Activated CD8-positive, alpha-beta memory T cell treated with anti-CD3 and anti-CD28 coated beads, Interleukin-2, amount 50 U/mL, for 1 hour (primary cell): ENCODE data around the gene LRRC75A.

Experiments used
- DNase-seq: peaks from one replicate; pipeline ENCODE4 v3.0.0-alpha.2; 2020; ENCODE audit errors: extremely low read depth

The LRRC75A gene

DNA sequence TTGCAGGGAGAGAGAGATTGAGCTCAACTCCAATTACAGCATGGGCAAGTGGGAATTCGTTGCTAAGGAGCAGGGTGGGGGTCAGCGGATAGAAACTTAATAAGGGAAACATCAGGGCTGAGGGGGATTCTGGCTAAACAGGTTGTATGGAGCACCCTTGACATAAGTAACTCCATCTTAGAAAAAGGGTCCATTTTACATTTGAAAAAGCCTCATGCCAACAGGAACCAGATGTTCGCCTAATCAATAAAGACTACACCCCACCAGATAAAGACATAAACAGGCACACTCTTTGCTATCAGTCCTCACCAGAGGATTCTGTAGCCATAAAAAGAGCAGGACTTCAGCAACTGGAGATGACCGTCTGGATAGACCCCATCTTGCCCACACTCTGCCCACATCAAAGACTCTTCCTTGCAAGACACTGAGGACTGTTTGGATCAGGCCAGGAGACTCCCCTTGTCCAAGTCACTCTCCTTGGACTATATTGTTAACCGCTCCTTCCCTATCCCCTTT is 1.6 kb upstream of the LRRC75A start:
- DNase-seq: no peak

DNA sequence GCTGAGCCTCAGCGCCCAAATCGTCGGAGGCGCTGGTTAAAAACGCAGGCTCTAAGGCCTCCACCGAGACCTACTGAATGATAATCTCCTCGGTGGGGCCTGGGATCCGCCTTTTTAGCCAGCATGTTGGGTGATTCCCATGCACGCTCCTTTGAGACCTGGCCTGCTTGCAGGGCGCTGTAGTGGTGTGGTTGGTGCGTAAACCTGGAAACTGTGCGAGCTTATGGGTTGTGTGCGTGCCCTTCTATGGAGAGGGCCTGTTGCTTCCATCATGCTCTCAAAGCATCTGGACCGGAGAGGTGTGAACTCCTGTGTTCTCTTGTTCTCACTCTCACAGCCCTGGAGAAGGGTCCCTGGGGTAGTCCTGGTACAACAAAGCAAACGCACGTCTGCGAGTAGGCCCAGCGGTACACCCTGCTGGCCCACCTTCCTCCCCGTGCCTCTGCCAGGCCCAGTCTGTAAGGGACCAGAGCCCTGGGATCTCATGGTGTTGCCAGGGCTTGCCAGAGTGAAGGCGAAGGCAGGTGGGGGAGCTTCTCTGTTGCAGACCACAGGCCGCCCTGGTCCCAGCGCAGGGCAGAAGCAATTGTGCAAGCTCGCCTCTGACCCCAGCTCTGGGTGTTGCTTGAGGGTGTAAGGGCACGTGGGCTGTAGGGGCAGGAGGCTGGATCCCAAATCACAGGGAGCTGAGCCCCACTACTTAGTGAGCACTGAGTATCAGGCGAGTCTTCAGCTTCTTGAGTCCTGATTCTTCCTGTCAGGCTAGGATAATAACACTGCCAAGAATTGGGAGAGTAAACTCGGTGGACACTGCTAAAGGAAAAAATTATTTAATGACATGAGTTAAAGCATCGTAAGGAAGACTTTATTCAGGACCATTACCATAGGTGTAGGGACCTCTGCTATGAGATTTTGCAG is 879 bp upstream of the LRRC75A start:
- no peak for DNase-seq

DNA sequence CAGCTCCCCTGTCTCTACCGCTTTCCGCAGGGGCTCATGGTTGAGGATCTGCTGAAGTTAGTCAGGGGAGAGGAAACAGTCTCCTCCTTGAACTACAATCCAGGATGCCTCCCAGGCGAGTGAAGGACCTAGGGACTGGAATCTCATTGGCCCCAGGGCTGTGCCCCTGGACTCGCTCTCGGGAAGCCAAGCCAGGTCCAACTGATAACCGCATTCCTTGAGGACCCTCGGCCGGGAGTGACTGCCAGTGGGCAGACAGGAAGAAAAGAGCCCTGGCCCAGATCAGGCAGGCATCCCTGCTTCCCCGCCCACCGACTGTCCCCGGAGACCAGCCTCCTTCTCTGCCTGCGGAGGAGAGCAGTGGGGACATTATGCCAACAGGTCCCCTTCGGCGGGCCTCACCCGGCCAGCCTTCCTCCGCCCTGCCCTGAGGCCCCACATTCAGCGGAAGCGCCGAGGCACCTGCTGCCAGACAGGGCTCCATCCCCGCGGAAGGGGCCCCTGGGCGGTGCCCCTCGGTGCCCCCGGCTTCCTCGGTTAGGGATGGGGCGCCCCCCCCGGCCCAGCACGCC is 776 bp downstream of the LRRC75A start:
- DNase-seq: no peak

DNA sequence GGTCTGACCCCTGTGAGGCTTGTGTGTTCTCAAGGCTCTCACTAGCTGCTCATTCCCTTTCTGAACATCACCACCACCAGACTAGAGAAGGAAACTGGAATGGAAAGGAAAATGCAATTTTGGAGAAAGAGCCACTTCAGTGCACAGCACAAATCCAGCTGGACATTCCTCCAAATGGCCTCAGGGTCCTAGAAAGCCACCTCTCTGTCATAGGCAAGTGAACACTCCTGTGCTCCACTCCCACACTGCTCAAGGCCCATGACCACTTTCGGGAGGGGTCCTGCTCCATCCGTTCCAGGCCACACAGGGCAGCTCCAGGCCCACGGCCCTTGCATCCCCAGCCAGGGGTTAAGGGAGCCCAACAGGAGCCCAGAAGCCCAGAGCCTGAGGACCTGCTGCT is 2.6 kb downstream of the LRRC75A start:
- no peak for DNase-seq

DNA sequence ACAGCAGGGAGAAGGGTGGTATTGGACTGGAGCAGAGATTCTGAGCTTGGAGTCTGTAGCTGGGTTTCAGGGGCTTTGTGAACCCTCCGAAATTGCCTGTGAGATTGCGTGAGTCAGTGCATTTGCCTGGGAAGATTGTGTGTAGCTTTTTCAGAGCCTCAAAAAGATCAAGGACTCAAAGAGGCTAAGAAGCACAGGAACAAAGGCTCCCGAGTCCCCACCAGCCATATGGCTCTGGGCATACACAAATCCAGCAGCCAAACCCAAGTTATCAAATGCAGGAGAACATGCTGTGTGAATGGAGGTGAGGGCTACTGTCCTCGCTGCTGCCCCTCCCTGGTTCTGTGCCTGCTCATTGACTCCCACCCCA is 3.0 kb downstream of the LRRC75A start:
- no peak for DNase-seq

DNA sequence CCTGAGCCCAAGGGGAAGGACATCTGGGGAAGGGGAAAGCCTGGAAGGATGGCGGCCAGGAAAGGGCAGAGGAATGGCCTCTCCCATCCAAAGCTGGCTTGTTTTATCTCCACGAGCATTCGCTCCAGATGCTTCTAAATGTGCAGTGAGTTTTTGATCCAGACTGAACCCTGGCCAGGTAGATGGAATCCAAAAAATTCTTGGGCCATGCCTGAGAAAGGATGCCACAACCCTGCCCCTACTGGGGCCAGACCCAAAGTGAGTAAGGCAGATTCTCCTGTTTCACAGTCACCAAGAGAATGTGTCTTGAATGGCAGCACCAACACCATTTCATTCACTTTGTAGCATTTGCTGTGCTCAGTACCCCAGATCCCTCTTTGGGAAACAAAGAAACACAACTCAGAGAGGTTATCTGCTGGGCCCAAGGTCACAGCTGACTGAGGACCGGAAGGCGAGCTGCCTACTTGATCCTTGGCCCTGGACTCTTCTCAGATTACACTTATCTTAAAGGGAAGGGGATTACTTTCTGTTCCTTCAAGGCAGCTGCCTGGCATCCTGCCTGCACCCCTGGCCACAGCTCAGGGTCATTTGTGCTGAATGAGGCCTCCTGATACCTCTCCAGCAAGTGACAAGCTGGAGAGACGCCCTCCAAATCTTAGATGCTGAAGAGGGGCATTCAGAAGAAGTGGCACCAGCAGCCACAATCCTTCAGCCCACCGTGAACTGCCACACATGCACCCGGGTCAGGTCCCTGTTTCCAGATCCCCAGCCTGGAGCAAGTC is 3.6 kb downstream of the LRRC75A start:
- DNase-seq: no peak

DNA sequence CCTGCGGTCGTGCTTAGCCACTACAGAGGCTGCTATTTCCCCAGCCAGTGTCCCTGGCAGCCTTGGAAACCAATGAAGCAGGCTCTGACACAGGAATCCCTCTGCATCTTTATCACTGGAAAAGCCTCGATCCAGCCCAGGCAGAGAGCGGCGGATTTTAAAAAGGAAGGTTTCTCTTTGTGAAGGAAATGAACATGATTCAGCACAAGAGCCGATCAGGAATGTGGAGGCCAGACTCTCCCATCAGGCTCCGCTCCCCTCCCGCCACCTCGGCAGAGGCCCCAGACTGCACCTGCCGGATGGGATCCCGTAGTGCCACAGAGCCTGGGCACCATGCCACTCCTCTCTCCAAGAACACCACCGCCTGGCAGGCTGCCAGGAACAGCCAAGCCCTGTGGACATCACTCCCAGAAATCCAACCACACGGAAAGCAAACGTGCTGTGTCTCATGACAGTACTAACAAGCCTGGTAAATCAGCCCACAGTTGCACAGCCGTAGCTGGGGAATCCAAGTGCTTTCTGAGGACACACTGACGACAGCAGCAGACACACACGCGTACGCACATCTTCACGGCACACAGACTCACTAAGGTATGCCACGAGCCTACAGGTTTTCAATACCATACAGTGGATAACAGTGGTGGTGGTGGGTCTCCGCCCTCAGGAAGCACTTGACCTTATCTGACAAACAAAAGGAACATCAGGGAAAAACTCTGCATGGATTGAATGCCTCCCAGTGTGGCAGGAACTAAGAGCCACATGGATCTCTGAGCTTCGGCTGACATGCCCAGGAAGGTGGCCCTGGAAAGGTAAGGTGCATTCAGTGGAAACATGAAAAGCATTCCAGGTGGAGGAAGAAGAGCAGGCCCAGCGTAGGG is 5.4 kb downstream of the LRRC75A start:
- DNase-seq: no peak

DNA sequence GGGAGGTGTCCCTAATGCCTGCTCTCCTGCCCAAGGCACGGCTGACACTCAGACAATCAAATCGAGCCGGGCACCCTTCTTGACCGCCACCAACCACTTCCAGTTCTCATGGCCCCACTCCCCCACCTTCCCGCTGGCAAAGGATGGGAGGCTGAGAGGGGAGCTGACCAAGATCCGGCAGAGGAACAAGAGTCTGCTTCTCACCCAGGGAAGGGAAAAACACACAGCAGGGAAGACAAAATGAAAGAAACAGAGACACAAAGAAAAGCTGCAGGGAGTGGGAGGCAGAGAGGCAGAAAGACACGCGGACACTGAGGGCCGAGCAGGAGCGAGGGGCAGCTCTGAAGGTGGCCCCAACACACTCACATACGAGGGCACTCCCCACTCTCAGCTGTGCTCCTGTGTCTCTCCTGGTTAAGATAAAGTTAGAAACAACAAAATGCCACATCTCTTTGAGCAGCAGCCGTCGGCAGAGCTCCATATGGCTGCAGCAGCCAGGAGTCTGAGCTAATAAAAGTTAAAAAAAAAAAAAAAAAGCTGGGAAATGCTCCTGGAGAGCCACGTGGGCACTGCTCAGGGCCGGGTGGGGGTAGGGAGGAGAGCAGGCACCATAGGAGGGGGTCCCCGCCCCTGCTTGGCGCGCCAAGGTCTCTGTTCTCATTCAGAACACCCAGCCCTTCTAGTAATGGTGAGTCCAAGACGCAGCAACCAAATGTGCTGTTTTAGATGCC is 7.4 kb downstream of the LRRC75A start:
- DNase-seq: no peak

DNA sequence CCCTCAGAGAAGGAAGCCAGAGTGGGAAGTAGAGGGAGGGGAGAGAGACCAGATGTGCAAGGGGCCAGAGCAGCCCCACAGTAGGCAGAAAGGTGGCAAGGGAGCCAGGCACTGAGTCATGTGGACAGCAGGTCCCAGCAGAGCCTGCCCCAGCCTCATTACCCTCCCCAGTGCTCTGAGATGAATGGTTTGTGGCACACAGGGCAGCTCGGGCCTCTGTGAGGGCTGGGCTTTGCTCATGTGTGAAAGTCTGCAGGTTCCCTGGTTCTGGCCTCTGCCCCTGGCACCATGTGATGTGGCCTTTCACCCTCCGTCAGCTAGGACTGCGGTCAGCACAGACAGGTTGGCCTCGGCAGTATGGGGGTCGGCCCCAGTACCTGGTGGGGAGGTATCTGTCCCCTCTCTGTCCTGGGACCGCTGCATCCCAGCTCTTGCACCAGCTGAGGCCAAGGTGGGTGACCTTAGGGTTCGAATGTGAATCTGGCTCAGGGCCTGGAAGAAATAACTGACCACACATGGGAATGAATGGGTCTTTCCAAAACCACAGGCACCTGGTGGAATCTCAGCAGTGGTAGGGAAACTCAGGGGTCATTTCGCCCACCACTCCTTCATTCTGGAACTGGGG is 8.9 kb downstream of the LRRC75A start:
- DNase-seq: no peak

DNA sequence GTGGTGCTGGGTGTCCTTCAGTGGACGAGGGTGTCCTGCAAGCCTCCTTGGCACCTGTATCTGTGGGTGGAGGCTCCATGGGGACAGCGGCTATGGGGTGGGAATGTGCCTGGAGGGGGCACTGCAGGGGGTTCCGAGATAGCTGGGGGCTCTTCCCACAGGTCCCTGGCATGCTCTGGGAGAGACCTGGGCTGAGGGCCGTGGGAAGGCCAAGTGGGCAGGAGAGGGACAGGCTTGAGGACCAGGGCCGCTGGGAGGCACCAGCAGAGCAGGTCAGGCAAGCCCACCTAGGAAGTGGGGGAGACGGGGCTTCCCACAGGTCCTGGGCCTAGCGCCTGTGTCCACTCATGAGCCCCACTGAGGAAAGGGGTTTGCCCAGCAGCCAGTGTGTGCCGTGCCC is 9.7 kb downstream of the LRRC75A start:
- DNase-seq: no peak

DNA sequence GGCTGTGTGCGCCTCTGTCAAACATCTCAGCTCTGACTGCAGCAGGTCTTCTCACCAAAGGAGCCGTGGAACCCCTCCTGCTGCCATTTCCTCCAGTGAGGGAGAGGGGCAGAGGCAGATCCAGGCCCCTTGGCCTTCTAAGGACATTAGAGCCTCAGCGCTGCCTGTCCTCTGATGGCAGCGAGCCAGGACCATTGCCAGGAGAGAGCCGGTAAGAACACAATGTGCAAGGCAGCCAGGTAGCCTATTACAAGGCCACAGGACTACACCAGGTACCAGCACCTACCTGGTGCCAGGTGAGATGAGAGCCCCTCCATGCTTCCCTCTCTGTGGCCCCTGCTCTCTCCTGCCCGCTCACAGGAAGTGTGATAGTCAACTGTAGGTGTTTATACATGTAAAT is 11.0 kb downstream of the LRRC75A start:
- no peak for DNase-seq

DNA sequence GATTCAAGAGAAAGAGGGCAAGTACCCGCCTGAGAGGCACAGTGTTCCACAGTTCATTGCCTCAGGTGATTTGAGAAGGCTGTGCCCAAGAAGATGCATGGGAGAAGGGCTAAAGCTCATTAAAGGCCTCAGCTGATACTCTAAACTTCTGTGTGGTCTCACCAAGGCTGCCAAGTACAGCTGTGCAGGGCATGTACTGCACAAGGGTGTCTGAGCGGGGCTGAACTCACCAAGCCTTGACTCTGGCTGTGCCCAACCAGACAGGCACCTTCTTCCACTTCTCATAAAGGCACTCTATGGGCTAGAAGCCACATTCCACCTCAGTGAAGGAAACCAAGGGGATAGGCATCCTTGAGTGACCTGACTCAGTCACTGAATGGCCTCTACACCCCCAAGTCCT is 12.7 kb downstream of the LRRC75A start:
- DNase-seq: no peak

DNA sequence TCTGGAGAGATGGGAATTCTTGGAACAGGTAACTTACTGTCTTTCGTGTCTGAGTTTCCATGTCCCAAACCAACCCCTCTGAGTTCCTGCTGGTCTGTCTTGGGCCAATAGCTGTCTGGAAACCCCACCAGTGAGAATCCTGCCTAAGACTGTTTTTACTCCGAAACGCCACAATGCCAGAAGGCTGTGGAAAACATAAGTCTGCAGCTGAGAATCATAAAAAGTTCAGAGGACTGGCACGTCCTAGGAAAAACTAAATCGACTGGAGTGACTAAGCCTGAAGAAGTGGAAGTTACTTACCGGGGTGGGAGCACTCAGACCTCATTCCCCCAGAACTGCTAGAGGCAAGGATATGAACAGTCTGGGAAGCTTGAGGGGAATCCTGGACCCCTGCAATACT is 13.3 kb downstream of the LRRC75A start:
- no peak for DNase-seq

DNA sequence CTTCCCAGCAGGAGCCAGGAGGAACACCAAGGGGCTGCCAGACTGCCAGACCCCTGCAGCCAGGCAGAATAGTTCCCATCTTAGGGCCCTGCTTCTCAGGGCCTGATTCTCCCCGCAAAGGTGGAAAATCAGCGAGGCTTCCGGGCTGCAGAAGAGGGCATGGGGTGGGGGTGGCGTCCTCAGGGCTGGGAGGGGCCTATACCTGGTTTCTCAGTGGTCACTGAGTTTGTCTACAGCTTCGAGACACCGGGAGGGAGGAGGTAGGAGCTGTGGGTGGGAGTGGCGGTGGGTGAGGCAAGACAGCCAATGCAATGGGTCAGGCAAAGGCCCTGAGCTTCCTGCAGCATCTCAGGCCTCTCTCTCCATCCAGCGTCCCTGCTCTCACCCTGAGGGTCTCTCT is 14.3 kb downstream of the LRRC75A start:
- no peak for DNase-seq

DNA sequence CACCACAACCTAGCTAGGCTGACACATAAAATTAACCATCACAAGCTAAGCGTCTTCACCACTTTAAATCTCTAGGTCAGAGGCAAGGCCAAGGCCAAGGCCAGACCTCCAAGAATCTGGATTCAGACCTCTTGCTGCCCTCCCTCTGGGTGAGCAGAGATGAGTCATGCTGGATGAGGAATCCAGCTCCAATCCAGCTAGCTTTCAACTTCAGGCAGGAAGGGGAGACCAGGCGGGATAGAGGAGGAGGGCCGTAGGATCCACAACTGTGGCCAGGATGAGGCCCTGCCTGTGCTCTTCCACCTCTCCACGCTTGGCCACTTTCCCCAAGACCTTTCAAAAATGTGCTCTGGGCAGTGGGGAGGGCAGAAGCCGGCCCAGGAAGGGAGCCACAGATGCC is 14.7 kb downstream of the LRRC75A start:
- DNase-seq: no peak

DNA sequence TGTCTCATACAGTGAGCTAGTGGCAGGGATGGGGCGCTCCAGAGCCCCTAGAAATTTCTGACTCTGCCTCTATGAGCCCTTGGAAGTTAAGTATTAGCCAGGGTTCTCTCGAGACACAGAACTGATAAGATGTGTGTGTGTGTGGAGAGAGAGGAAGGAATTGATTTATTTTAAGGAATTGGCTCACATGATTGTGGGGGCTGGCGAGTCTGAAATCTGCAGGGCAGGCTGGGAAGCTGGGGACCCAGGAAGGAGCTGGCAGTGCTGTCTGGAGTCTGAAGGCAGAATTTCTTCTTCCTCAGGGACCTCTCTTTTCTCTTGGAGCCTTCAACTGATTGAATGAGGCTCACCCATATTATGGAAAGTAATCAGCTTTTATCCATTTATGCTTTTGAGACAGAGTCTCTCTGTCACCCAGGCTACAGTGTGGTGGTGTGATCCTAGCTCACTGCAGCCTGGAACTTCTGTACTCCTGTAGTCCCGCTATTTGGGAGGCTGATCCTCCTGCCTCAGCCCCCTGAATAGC is 16.8 kb downstream of the LRRC75A start:
- no peak for DNase-seq

DNA sequence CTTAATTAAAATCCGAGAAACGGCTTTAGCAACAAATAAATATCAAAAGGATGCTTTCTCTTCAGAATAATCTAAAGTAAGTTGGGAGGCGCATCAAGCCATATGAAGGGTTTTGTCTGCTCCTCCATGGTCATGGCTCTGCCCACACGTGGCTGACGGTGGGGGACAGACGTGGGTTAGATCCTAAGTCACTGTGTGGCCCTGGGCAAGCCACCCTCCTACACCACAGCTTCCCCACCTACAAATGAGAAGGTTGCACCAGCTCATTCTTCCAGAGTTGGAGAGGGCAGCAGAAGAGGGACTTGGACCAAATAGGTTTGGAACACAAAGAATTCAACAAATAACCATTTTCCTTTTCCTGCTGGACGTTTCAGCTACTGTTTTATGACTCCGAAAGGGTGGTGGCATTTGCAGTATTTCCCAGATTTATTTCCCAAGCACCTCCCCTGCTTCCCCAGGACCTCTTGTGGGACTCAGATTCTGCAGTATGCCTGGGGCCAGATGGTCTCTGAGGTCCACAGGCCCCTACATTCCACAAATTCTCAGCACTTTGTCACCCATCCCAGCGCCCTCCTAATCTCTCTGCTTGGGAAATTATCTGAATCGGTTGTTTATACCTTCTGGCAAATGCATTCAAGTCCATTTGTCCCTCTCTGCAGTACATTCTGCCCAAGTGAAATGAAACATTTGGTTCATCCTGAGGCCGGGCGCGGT is 17.8 kb downstream of the LRRC75A start:
- DNase-seq: no peak

DNA sequence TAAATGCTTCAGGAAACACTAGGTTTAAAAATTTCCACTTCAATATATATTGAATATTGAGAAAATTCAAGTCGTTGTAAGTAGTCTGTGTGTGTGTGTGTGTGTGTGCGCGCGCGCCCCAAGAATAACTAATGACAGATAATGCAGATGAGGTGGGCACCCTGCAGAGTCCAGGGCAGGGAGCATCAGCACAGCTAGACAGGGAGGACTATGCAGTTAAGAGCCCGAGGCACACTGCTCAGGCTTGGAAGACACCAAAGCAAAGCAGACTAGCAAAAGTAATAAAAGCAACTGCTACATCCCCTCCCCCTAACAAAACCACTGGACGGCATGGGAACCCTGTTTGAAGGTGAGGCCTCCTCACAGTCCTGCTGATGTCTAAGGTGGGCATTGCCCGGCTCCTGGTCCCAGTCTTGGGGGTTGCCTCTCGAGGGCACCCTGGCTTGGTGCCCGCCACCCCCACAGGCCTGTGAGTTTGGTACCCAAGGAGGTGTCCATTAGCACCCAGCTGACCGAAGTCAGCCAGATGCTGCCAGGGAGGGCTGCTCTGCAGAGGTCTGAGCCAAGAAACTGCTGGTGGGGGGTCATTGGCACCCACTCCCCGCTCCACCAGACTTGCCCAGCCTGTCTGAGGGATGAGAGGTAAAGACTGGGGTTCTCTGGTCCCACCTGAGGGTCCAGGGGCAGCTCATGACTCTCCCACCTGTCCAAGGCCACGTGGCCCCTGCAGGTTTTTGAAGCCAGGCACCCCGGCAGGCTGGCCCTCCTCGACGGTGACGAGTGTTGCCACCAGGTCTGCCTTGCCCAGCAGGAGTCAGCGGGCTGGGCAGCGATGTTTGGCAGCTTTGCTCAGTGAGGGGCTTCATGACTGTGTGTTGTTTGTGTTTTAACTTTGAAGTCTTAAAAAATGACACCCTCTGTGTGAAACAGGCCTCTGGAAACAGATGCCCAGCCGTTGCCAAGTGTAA is 18.7 kb downstream of the LRRC75A start:
- no peak for DNase-seq
